ENCODE results near the gene MEIOB.
"Not testable (repeated sequence)": the region's sequence is repeated elsewhere in the genome, so short reads cannot be mapped to it uniquely, and the experiment has no call there.

The MEIOB gene

GRCh38 chr16:1871974-1872635, at the start of gene MEIOB:
MEIOB (minus strand) TSS chr16:1872164; CDS start chr16:1868175, 3,989 bp downstream.
- peak in 5 of 6 experiments; percentile 15 to 36 (median 24) for DNase-seq

- no peak for DNase-seq
Observed at GRCh38 chr16:1920727-1921171, 48.8 kb upstream of the MEIOB start.

- DNase-seq, result not testable (repeated sequence)
Observed at GRCh38 chr16:1920122-1920521, 48.2 kb upstream of the MEIOB start.

- no peak for DNase-seq
Observed at GRCh38 chr16:1919327-1919998, 47.5 kb upstream of the MEIOB start.

GRCh38 chr16:1918351-1919326, 46.7 kb upstream of the MEIOB start, which contains the start of gene HS3ST6:
HS3ST6 (minus strand) TSS chr16:1918415; CDS start chr16:1918323, 92 bp downstream.
- DNase-seq, result no peak

DNA sequence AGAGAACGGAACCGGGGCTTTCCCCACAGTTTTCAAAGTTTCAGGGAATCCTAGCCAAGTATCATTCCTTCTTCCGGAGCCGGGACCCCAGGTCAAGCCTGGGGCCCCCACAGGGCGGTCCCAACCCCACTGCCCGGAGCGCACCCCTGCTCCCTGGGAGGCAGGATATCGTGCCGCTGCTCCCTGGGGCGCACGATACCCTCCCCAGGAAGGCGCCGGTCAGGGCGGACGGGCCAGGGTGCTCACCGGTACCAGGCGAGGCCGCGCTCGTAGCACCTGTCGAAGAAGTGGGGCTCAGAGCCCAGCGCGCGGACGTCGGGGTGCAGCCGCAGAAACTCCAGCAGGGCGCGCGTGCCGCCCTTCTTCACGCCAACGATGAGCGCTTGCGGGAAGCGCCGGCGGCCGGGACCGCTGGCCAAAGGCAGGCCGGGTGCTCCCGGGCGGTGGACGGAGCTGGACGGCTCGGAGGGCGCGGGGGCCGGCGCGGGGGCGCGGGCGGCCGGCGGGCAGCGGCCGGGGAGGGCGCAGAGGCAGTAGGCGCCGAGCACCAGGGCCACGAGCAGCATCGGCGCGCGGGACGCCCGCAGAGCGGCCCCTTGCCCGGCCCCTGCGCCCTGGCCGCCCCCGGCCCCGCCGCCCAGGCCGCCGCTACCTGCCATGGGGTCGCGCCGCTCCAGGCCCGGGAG, 45.8 kb upstream of the MEIOB start:
- DNase-seq, result no peak

DNA sequence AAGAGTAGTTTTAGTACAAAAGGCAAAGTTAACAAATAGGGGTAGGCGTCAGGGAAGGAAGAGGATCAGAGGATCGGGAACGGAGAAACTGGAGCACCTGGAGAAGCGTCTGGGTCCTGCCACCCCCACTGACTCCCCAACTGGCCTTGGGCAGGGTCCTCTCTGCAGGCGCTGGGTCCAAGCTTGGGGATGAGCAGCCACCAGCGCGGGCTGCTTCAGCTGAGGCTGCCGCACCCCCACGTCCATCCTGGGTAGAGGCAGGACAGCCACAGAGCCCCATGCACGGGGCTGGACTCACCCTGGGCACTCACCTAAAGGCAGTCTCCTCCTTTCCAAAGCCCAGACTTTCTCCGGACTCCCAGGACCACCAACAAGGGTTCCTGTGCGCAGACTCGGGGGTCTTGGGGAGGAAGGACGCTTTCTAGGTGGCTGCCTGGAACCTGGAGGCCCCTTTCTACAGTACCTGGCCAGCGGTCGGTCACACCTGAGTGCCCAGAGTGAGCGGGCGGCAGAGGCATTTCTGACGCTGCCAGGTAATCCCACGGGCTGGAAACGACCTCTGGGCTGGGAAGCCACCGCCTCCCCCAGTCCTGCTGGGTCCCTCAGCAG, 45.2 kb upstream of the MEIOB start:
- no peak for DNase-seq

DNA sequence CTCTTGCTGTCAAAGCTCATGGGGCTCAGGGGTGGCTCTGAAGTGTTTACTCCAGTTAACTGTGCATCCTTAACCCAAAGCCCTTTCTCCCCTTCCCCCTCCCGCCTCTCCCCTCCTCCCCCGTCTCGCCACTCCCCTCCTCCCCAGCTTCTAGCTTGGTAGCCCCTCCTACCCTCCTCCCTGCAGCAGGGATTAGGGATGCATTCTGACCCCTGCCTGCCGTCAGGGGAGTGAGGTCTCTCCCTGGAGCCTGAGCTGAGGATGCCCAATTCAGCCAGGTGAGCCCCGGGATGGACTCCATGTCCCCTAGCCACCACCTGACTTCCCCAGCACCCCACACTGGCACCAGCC, 44.7 kb upstream of the MEIOB start:
- DNase-seq, result no peak

- DNase-seq, result no peak
Observed at GRCh38 chr16:1915732-1916639, 44.0 kb upstream of the MEIOB start.

GRCh38 chr16:1914988-1915387, 43.0 kb upstream of the MEIOB start:
- no peak for DNase-seq

- no peak for DNase-seq
Observed at GRCh38 chr16:1914084-1914608, 42.2 kb upstream of the MEIOB start.

DNA sequence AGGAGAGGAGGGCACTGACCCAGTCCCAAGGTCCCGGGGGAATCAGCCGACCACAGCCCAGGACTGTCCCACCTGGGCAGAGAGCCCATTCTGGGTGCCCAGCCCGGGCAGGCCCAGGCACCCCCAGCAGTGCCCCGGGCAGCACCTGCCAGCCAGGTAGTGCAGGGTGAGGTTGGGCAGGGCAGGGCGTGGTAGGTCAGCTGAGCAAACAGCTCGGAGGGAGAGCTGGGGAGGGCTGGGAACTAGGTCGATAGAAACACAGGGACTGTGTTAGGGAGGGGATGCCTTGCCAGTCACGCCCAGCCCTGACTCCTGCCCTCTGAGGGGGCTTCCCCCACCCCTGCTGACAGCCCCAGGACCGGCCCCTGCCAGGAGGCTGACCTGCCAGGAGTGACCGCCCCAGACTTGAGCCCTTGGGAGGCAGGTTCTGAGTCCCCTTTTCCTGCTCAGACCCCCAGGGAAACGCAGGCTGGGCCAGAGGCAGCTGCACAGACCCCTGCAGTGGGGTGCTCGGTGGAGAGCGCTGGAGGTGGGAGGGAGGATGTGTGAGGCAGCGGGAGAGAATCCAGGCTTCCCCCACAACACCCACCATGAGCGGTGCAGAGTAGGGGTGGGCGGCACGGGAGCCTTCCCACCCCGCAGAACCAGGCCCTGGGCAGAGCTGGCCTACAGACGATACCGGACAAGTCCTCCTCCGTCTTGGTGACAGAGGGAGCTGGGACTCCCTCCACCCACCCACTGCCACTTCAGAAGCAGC, 41.5 kb upstream of the MEIOB start:
- no peak for DNase-seq

- DNase-seq, result no peak
Observed at GRCh38 chr16:1912215-1912543, 40.2 kb upstream of the MEIOB start.

DNA sequence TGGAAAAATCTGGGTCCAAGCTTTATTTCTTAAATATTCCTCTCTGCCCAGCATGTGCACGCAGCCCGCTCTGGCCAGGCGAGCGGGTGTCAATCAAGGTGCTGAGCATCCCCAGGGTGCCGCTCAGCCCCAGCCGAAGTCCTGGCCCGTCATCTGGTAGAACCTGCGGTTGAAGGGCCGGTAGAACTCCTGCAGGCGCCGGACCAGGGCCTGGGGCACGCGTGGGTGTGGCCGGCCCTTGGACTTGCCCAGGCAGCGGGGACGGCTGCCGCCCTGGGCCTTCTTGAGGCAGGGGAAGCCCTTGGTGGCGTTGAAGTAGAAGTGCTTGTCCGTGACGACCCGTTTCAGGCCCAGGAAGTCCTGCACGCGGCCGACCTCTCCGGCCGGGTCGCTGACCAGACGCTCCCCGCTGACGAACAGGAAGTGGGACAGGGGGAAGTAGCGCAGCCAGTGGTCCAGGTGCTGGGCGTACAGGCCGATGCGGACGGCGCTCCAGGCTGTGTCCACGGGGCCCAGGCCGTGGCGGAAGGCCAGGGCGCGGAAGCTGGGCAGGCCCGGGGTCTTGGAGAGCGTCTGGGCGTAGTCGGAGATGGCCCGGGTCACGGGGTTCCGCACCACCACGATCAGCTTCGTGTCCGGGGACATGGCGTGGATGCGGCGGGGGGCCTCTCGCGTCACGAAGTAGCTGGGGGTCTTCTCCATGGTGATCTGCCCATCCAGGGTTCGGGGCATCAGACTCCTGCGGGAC, 39.7 kb upstream of the MEIOB start:
- no peak for DNase-seq

GRCh38 chr16:1909561-1910231, 37.7 kb upstream of the MEIOB start:
- no peak for DNase-seq

DNA sequence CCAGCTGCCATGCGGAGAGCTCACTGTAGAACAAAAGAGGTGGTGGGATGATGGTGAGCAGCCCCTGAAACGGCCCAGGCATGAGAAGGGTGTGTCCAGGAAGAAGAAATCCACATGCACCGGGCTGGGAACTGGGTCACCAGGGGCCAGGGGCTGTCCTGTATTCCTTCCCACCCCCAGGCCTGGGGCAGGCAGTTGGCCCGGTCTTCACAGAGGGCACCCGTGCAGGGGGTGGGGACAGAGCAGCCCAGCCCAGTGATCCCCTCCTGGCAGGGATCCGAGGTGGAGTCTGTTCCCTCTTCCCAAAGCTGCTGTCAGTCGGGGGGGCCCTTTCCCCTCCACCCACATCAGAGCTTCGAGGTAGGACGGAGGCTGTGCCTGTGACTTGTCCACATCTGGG, 37.0 kb upstream of the MEIOB start:
- DNase-seq, result no peak

DNA sequence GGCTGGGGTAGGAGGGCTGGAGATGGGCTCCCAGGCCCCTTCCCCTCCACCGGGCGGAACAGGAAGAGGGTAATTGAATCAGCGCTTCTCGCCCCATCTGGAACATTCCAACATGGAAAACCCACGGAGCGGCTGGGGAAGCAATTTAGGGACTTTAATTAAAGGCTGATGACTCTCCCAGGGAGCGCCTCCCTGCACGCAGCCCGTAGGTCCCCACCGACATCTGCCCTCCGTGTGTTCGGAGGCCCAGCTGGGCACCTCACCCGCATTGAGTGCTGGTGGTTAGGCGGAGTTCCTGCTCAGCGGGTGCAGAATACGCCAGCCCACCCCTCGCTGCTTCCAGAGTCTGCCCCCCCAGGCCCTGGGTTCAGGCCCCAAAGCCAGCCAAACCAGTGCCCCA, 36.2 kb upstream of the MEIOB start:
- DNase-seq, result no peak

- no peak for DNase-seq
Observed at GRCh38 chr16:1907226-1907860, 35.4 kb upstream of the MEIOB start.

DNA sequence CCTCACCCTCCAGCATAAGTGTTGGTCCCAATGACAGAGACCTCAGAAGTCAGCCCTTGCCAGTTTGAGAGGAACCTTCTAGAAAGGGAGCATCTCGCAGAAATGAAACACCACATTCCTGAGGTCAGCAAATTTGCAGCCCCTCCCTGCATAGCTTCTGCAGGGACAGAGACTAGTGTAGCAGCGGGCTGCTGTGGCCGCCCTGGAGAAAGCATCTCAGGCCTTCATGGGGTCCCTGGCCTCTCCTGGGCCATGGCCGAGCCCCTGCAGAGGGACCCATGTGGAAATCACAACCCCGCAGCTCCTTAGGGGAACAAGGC, 34.8 kb upstream of the MEIOB start:
- DNase-seq, result no peak

Measured in stimulated activated naive CD4-positive, alpha-beta T cell (primary cell).